NCI-H1417 treated with DMSO at 0.1 percent for 48 hours (cell line): ENCODE results near the gene IL3.
"Not testable (repeated sequence)": the region's sequence is repeated elsewhere in the genome, so short reads cannot be mapped to it uniquely, and the experiment has no call there.

Source experiments
- DNase-seq: peaks from one replicate; lab custom pipeline; 2025; lab: John Stamatoyannopoulos, UW

IL3 gene

GRCh38 chr5:132094393-132095076 lies 34.1 kb downstream of the IL3 start:
- DNase-seq, result no peak

GRCh38 chr5:132095077-132095410 lies 34.6 kb downstream of the IL3 start:
- DNase-seq, result no peak

GRCh38 chr5:132095424-132095972 lies 35.0 kb downstream of the IL3 start:
- no peak for DNase-seq

GRCh38 chr5:132096904-132097303 lies 36.4 kb downstream of the IL3 start:
- DNase-seq, result no peak

- no peak for DNase-seq
Observed at GRCh38 chr5:132098151-132098594, 37.7 kb downstream of the IL3 start.

GRCh38 chr5:132098621-132099020 lies 38.2 kb downstream of the IL3 start:
- DNase-seq, result no peak

GRCh38 chr5:132099076-132099748 lies 38.8 kb downstream of the IL3 start:
- DNase-seq, result no peak

GRCh38 chr5:132099905-132100304 lies 39.5 kb downstream of the IL3 start:
- DNase-seq, result no peak

- DNase-seq, result no peak
Observed at GRCh38 chr5:132100672-132101261, 40.3 kb downstream of the IL3 start.

GRCh38 chr5:132101385-132101880 lies 41.0 kb downstream of the IL3 start:
- no peak for DNase-seq

- DNase-seq, result no peak
Observed at GRCh38 chr5:132102101-132102701, 41.7 kb downstream of the IL3 start.

GRCh38 chr5:132102944-132103331 lies 42.5 kb downstream of the IL3 start:
- DNase-seq, result no peak

GRCh38 chr5:132103332-132103951 lies 43.0 kb downstream of the IL3 start:
- DNase-seq, result no peak

GRCh38 chr5:132103969-132104391 lies 43.5 kb downstream of the IL3 start:
- no peak for DNase-seq

- no peak for DNase-seq
Observed at GRCh38 chr5:132104556-132104955, 44.1 kb downstream of the IL3 start.

- no peak for DNase-seq
Observed at GRCh38 chr5:132105688-132106087, 45.2 kb downstream of the IL3 start.

GRCh38 chr5:132108495-132108894 lies 48.0 kb downstream of the IL3 start:
- DNase-seq, result not testable (repeated sequence)

GRCh38 chr5:132108957-132109356 lies 48.5 kb downstream of the IL3 start:
- DNase-seq, result not testable (repeated sequence)

- DNase-seq, result no peak
Observed at GRCh38 chr5:132109494-132110053, 49.1 kb downstream of the IL3 start.

GRCh38 chr5:132110195-132110594 lies 49.7 kb downstream of the IL3 start:
- no peak for DNase-seq

- DNase-seq, result no peak
Observed at GRCh38 chr5:132110930-132111329, 50.5 kb downstream of the IL3 start.

GRCh38 chr5:132112111-132112510 lies 51.7 kb downstream of the IL3 start:
- no peak for DNase-seq
